GM23338 (cell line): ENCODE results near the gene MYH4. TPM values are rescaled to one million over a fixed set of nuclear protein-coding genes. Genes with fewer than 3 reads are reported as not detected.

Experiments
- ATAC-seq: fragments of 200-7000 bp; cut with Tn5 transposase; 3 replicates; pipeline ENCODE4 v1.9.1; 2020
- DNase-seq: peaks from one replicate; pipeline ENCODE4 v3.0.0-alpha.2; 2015; ENCODE audit warnings: low spot score
- H2AFZ ChIP-seq: fragments of 200-600 bp; sonication (generic); 2 replicates; pipeline ENCODE4 v1.8.0; 2016; ENCODE audit warnings: antibody characterized with exemption, mild to moderate bottlenecking, moderate library complexity
- H3F3A ChIP-seq: fragments of 200-600 bp; sonication (generic); replicated peaks from 2 replicates; pipeline ENCODE4 v1.8.0; 2017; ENCODE audit warnings: antibody characterized with exemption, mixed run types, low read depth
- H3K27ac ChIP-seq: fragments of 200-600 bp; sonication (generic); 2 replicates; pipeline ENCODE4 v1.6.1; 2016; ENCODE audit warnings: low read depth
- H3K27me3 ChIP-seq: fragments of 200-600 bp; sonication (generic); 2 replicates; pipeline ENCODE4 v1.8.0; 2016; ENCODE audit warnings: mild to moderate bottlenecking, mixed run types, moderate library complexity; ENCODE audit not compliant: insufficient read depth
- H3K36me3 ChIP-seq: fragments of 200-600 bp; sonication (generic); 2 replicates; pipeline ENCODE4 v1.8.0; 2016; ENCODE audit warnings: mild to moderate bottlenecking; ENCODE audit not compliant: insufficient read depth
- H3K4me1 ChIP-seq: fragments of 200-600 bp; sonication (generic); 2 replicates; pipeline ENCODE4 v1.8.0; 2016; ENCODE audit warnings: mild to moderate bottlenecking, moderate library complexity; ENCODE audit not compliant: insufficient read depth
- H3K4me2 ChIP-seq: fragments of 200-600 bp; sonication (generic); 2 replicates; pipeline ENCODE4 v1.7.1; 2017; ENCODE audit warnings: mixed run types
- H3K4me3 ChIP-seq: fragments of 200-600 bp; sonication (generic); 2 replicates; pipeline ENCODE4 v1.6.1; 2016; ENCODE audit warnings: mixed run types
- H3K79me2 ChIP-seq: fragments of 200-600 bp; sonication (generic); replicated peaks from 2 replicates; pipeline ENCODE4 v1.8.0; 2017; ENCODE audit warnings: mild to moderate bottlenecking; ENCODE audit not compliant: insufficient read depth
- H3K9me2 ChIP-seq: fragments of 200-600 bp; sonication (generic); 2 replicates; pipeline ENCODE4 v1.8.0; 2017; ENCODE audit not compliant: insufficient read depth
- H4K20me1 ChIP-seq: fragments of 200-600 bp; sonication (generic); replicated peaks from 2 replicates; pipeline ENCODE4 v1.8.0; 2017; ENCODE audit warnings: mild to moderate bottlenecking; ENCODE audit not compliant: insufficient read depth
- H3K27ac Mint-ChIP-seq: 2 replicates; pipeline ENCODE4 v1.8.0; 2020; ENCODE audit warnings: inconsistent platforms, mild to moderate bottlenecking, moderate library complexity, mixed read lengths
- H3K27me3 Mint-ChIP-seq: 3 replicates; pipeline ENCODE4 v1.8.0; 2022; ENCODE audit warnings: low read depth, mild to moderate bottlenecking, moderate library complexity, mixed read lengths, inconsistent platforms; ENCODE audit not compliant: insufficient read depth, poor library complexity
- H3K36me3 Mint-ChIP-seq: 3 replicates; pipeline ENCODE4 v1.8.0; 2021; ENCODE audit warnings: low read depth, mild to moderate bottlenecking, inconsistent platforms, moderate library complexity, mixed read lengths
- H3K4me1 Mint-ChIP-seq: 3 replicates; pipeline ENCODE4 v1.8.0; 2020; ENCODE audit warnings: mild to moderate bottlenecking, inconsistent platforms, mixed read lengths
- H3K4me3 Mint-ChIP-seq: 3 replicates; pipeline ENCODE4 v1.8.0; 2021; ENCODE audit warnings: moderate library complexity, mild to moderate bottlenecking, inconsistent platforms, mixed read lengths
- H3K9me3 Mint-ChIP-seq: 3 replicates; pipeline ENCODE4 v1.8.0; 2020; ENCODE audit warnings: moderate library complexity, mild to moderate bottlenecking, inconsistent platforms, mixed read lengths
- CREB1 ChIP-seq: fragments of 250-450 bp; sonication (Bioruptor Pico); IDR thresholded peaks from 2 replicates; pipeline ENCODE4 v1.5.0; 2020; ENCODE audit warnings: low read depth, mild to moderate bottlenecking, moderate library complexity
- CTCF ChIP-seq, 2 experiments: fragments of 200-600 bp in 1 of 2; sonication (generic) in 1 of 2; conservative IDR thresholded peaks; 2 replicates each; pipeline versions ENCODE4 v1.5.1 to v1.6.1; 2016 to 2017; ENCODE audit warnings: antibody characterized with exemption in 2 of 2, low read depth in 2 of 2, mild to moderate bottlenecking in 2 of 2, moderate library complexity in 1 of 2
- EZH2 ChIP-seq: fragments of 200-600 bp; sonication (generic); IDR thresholded peaks from one replicate; pipeline ENCODE4 v1.8.0; 2017; ENCODE audit warnings: antibody characterized with exemption, mild to moderate bottlenecking, low read depth; ENCODE audit not compliant: unreplicated experiment
- NANOG ChIP-seq: IDR thresholded peaks from 2 replicates; pipeline ENCODE4 v1.6.1; 2016; ENCODE audit warnings: antibody characterized with exemption, borderline replicate concordance
- ZNF462 ChIP-seq: fragments of 250-450 bp; sonication (Bioruptor Pico); IDR thresholded peaks from 2 replicates; pipeline ENCODE4 v1.5.0; 2020; ENCODE audit warnings: mild to moderate bottlenecking, moderate library complexity
- polyA plus RNA-seq: library from polyadenylated mRNA; unstranded; fragments of >200 nt; fragmentation: Nextera tagmentation; extraction: Ambion mirVana; gene quantifications from 2 replicates; pipeline ENCODE4 v1.2.1, GENCODE V29; 2016
- total RNA-seq: library from RNA; depleted of rRNA; stranded (reverse); fragments of >200 nt; shearing (Covaris generic); gene quantifications from 2 replicates; pipeline ENCODE4 v1.2.3, GENCODE V29; 2014
- TF ChIP-seq, protein P1 (sequence below): IDR thresholded peaks from 2 replicates; pipeline ENCODE4 v1.6.1; 2016; ENCODE audit warnings: antibody characterized with exemption
- TF ChIP-seq, protein P2 (sequence below): IDR thresholded peaks from one replicate; pipeline ENCODE4 v1.6.1; 2018; ENCODE audit warnings: antibody characterized with exemption; ENCODE audit not compliant: unreplicated experiment

MYH4 gene
- total and polyA plus RNA-seq, 2 experiments from 2014 or later: not detected

- no peak within 1 kb of the TSS for H3K4me3 Mint-ChIP-seq
- Histone ChIP-seq H3K27ac (no peak within 1 kb of the TSS), H3K4me3 (no peak within 1 kb of the TSS), H3K4me2 (no peak within 1 kb of the TSS), H3K27me3 (no peaks in the 10 kb centered on the region), H3K79me2 (no peaks in the 10 kb centered on the region), H2AFZ (no peak within 1 kb of the TSS), H3K9me2 (no peaks in the 10 kb centered on the region), H4K20me1 (no peaks in the 10 kb centered on the region), H3K36me3 (peaks cover 18% of the 10 kb centered on the region), H3K4me1 (peaks cover 4% of the 10 kb centered on the region; the same call in 1 of the 2 replicates), H3F3A (no peaks in the 10 kb centered on the region)
- H3K9me3 Mint-ChIP-seq: no peaks in the 10 kb centered on the region
- H3K4me1 Mint-ChIP-seq: peaks cover 5% of the 10 kb centered on the region; the same call in 2 of the 3 replicates
- DNase-seq (no peak), ATAC-seq (no peak)
- peaks cover 5% of the 10 kb centered on the region for H3K36me3 Mint-ChIP-seq
- TF ChIP-seq, protein P1, sequence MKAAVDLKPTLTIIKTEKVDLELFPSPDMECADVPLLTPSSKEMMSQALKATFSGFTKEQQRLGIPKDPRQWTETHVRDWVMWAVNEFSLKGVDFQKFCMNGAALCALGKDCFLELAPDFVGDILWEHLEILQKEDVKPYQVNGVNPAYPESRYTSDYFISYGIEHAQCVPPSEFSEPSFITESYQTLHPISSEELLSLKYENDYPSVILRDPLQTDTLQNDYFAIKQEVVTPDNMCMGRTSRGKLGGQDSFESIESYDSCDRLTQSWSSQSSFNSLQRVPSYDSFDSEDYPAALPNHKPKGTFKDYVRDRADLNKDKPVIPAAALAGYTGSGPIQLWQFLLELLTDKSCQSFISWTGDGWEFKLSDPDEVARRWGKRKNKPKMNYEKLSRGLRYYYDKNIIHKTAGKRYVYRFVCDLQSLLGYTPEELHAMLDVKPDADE: no peak
- TF ChIP-seq EZH2: no peak
- TF ChIP-seq CREB1 (CRISPR knock-in tag): no peak
- no peak for TF ChIP-seq NANOG
- TF ChIP-seq, protein P2, sequence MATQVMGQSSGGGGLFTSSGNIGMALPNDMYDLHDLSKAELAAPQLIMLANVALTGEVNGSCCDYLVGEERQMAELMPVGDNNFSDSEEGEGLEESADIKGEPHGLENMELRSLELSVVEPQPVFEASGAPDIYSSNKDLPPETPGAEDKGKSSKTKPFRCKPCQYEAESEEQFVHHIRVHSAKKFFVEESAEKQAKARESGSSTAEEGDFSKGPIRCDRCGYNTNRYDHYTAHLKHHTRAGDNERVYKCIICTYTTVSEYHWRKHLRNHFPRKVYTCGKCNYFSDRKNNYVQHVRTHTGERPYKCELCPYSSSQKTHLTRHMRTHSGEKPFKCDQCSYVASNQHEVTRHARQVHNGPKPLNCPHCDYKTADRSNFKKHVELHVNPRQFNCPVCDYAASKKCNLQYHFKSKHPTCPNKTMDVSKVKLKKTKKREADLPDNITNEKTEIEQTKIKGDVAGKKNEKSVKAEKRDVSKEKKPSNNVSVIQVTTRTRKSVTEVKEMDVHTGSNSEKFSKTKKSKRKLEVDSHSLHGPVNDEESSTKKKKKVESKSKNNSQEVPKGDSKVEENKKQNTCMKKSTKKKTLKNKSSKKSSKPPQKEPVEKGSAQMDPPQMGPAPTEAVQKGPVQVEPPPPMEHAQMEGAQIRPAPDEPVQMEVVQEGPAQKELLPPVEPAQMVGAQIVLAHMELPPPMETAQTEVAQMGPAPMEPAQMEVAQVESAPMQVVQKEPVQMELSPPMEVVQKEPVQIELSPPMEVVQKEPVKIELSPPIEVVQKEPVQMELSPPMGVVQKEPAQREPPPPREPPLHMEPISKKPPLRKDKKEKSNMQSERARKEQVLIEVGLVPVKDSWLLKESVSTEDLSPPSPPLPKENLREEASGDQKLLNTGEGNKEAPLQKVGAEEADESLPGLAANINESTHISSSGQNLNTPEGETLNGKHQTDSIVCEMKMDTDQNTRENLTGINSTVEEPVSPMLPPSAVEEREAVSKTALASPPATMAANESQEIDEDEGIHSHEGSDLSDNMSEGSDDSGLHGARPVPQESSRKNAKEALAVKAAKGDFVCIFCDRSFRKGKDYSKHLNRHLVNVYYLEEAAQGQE: no peak
- TF ChIP-seq ZNF462 (CRISPR knock-in tag): no peak
- no peak for TF ChIP-seq CTCF (conservative IDR thresholded peaks at IDR 0.05; ENCODE audit: low read depth in 2 of 2)
- no peaks in the 10 kb centered on the region for H3K27me3 Mint-ChIP-seq
- no peak within 1 kb of the TSS for H3K27ac Mint-ChIP-seq
Measured at GRCh38 chr17:10518271-10519037, 49.1 kb upstream of the MYH4 start, which contains the start of gene MYH1. Gene MYH1, minus strand, starts transcription at chr17:10518542. Its CDS starts 1,900 bp downstream, at chr17:10516642.
